CD4-positive, alpha-beta T cell treated with Interleukin-6 at 100 ng/mL for 8 hours (primary cell): Measurements from ENCODE around the gene RPA1.
"Not testable (repeated sequence)": the region's sequence is repeated elsewhere in the genome, so short reads cannot be mapped to it uniquely, and the experiment has no call there.

Source experiments
- DNase-seq: peaks from one replicate; pipeline ENCODE4 v3.0.0-alpha.2; 2020; ENCODE audit warnings: mixed read lengths, low spot score

RPA1 gene

GRCh38 chr17:1820528-1821252 is 9.1 kb upstream of the RPA1 start:
- no peak for DNase-seq

GRCh38 chr17:1829216-1829591 is 601 bp upstream of the RPA1 start:
- DNase-seq = no peak

- peak; percentile 22 for DNase-seq
These were observed 483 bp downstream of the RPA1 start for GRCh38 chr17:1830288-1830687.

DNA sequence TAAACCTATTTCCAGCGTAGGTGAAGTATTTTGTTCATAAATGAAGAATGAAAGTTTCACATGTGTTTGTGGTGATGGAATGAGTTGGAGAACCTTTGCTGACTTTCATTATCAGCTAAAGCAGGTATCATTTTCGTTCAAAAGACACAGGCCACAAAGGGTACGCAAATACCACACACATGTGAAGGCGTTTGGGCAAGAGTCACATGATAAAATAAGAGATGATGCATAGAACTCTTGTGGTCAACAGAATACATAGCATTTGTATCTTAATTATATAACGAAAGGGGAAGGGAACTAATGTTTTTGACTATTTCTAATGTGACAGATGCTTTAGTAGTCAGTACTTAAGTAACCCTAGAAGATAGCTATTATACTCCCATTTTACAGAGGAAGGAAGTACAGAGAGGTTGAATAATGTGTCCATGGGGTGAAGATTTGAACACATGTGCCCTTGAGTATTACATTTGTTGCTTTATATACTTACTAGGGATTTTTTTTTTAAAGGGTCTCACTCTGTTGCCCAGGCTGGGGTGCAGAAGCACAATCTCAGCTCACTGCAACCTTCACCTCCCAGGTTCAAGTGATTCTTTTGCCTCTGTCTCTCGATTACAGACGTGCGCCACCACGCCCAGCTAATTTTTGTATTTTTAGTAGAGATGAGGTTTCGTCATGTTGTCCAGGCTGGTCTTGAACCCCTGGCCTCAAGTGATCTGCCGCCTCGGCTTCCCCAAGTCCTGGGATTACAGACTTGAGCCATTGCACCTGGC is 4.8 kb downstream of the RPA1 start:
- DNase-seq = no peak

- no peak for DNase-seq
These were observed 9.7 kb downstream of the RPA1 start for GRCh38 chr17:1839516-1839915.

GRCh38 chr17:1843947-1844346 is 14.1 kb downstream of the RPA1 start:
- no peak for DNase-seq

GRCh38 chr17:1847191-1847590 is 17.4 kb downstream of the RPA1 start:
- DNase-seq = no peak

DNA sequence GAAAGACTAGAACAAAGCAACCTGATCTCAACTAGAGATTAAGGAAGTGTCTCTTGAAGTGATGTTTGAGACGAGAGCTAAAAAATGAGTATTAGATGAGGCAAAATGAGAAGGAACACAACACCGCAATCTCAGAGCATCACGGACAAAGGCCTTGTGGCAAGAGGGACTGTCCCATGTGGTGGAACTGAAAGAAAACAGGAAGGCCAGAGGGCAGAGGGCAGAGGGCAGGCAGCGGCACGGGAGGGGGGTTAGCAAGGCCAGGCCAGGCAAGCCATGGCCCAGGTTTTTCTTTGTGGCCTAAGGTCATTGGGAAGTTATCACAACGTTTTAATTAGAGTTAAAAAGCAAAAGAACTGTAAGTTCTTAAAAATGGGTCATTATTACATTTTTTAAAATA is 22.5 kb downstream of the RPA1 start:
- DNase-seq = no peak

- no peak for DNase-seq
These were observed 23.9 kb downstream of the RPA1 start for GRCh38 chr17:1853698-1854097.

DNA sequence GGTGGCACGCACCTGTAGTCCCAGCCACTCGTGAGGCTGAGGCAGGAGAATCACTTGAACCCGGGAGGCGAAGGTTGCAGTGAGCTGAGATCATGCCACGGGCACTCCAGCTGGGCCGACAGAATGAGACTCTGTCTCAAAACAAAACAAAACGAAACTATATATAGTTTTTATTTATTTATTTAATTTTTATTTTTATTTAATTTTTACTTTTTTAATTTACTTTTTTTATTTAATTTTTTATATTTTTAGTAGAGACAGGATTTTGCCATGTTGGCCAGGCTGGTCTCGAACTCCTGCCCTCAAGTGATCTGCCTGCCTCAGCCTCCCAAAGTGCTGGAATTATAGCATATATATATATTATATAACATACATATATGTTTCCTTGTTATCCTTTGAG is 26.7 kb downstream of the RPA1 start:
- DNase-seq = not testable (repeated sequence)

- no peak for DNase-seq
These were observed 31.2 kb downstream of the RPA1 start for GRCh38 chr17:1860978-1861377.

DNA sequence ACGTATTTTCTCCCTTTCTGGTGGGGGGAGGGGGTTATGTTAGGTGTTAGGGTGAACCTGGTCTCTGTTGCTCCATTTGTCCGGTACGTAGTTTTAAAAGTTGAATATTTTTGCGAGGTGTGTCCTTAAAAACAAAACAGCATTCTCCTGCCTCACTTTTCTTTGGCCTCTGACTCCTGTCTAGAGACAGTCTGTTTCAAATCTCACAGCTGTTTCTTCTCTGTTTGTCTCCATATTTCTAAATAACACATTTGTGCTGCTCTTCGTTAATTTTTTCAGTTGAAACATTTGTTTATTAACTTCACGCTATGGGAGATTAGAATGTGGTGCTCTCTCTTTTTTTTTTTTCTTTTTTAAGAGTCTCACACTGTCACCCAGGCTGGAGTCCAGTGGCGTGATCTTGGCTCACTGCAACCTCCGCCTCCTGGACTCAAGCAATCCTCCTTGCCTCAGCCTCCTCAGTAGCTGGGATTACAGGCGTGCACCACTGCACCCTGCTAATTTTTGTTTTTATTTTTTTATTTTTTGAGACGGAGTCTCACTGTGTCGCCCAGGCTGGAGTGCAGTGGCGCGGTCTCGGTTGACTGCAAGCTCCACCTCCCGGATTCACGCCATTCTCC is 31.7 kb downstream of the RPA1 start:
- DNase-seq = no peak

DNA sequence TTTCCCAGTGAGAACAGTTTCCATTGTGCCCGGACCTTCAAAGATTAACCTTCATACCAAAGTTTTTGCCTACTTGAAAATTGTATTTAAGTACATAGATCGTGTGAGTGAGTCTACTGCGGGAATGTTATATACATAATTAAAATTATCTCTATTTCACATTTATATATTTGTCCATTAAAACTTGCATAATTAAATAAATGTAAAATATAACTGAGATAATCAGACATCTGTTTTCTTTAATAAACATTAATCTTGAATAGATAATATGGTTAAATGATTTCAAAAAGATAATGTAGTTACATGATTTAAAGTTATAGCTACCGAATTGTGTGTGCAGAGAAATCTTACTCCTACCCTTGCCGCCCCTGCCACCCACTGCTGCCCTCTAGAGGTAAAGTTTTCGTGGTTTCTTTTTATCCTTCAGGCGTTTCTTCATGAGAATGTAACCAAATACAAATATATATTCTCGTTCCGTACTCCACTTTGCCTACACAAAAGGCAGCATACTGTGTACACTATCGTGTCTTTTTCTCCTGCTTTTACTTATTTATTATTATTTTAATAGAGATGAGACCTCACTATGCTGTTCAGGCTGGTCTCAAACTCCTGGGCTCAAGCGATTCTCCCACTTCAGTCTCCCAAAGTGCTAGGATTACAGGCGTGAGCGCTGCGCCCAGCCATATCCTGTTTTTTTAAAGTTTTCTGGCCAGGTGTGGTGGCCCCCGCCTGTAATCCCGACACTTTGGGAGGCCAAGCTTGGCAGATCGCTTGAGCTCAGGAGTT is 35.6 kb downstream of the RPA1 start:
- peak; percentile 60 for DNase-seq

- DNase-seq = no peak
These were observed 37.5 kb downstream of the RPA1 start for GRCh38 chr17:1867307-1867706.

DNA sequence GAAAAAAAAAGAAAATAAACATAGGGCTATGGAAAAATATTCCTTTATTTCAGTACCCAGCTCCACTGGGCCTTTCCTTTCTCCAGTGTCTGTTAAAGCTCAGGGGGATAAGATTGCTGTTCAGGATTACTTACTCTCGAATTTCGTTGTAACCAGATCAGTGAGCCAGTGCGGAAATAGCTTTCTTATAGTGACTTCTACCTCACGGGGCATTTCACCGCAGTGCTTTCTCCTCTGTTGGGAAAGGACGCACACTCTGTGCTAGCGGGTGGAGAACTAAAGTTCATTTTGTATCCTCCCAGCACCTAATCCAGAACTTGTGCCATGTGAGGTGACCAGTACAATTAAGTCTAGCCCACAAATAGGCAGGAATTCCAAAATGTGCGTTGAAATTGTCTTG is 38.3 kb downstream of the RPA1 start:
- no peak for DNase-seq

DNA sequence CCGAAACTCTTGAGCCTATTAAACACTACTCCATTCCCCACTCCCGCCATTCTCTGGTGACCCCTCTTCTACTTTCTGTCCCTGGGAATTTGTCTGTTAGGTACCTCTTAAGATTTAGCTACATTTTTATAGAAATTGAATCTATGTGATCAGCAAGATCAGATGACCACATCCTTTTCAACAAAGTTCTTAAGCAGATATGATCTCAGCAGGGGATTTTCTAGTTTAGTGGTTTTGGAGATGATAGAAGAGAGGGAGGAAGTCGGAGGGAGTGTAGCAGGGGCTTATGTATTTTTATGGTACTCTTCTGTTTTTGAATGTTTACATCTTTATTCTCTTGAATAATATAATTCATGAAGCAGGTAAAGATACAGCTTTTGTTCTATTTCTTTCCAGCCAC is 40.8 kb downstream of the RPA1 start:
- DNase-seq = peak; percentile 65

GRCh38 chr17:1871756-1872155 is 42.0 kb downstream of the RPA1 start:
- peak; percentile 38 for DNase-seq

GRCh38 chr17:1872254-1872653 is 42.4 kb downstream of the RPA1 start:
- no peak for DNase-seq

DNA sequence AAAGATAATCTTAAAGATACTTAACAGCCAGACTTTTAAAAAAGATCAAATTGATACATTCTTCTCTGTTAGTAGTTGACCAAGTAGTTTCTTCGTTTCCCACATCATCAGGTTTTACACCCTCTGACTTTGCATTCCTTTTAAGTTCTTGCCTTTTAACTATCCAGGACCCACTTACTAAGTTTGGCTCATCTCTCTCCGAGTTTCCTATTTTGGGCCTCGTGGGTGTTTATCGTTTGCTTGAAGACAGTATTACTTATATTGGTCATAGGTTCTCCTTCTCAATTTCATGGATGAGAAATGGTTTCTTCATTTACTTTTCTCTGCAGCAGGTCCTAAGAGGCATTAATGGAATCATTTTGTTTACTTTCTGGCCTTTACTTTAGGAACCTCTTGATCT is 43.2 kb downstream of the RPA1 start:
- no peak for DNase-seq

GRCh38 chr17:1873418-1873817 is 43.6 kb downstream of the RPA1 start:
- DNase-seq = peak; percentile 11

GRCh38 chr17:1875597-1875996 is 45.8 kb downstream of the RPA1 start:
- no peak for DNase-seq

DNA sequence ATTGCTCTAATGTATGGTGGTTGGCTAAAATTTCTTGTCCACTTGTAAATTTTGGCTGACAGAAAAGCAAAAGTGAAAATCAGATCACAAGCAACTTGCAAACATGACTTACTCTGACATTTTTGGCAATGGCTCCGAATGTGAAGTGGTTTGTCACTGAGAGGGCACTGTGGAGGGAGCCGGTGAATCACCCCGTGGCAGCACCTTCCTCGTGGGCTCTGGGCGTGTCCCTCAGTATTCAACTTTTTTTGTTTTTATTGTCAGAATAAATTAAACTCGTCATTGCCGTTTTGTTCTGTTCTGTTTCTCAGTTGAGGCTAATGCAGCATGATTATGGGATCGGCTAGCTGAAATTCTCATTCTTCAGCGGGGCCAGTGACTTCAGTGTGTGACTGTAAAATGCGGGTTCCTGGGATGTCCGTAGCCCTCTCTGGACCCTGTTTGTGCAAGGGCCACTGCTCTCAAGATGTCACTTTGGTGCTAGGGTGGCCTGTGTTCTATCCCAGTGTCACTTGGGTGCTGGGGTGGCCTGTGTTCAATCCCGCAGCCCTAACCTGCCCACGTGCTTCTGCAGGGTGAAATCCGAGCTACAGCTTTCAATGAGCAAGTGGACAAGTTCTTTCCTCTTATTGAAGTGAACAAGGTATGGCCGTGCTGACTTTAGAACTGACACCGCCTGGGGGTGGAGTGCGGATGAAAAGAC is 48.8 kb downstream of the RPA1 start:
- no peak for DNase-seq
